Medulla oblongata (tissue), 1 donor: Measurements from ENCODE around the gene TRAPPC12.
A peak's percentile ranks its signal among the peaks of the same experiment; 100 is the strongest.
"Not testable (repeated sequence)": the region's sequence is repeated elsewhere in the genome, so short reads cannot be mapped to it uniquely, and the experiment has no call there.

Experiments
- DNase-seq: peaks from one replicate; pipeline ENCODE4 v3.0.0-alpha.2; 2015; ENCODE audit errors: extremely low spot score

The TRAPPC12 gene

DNA sequence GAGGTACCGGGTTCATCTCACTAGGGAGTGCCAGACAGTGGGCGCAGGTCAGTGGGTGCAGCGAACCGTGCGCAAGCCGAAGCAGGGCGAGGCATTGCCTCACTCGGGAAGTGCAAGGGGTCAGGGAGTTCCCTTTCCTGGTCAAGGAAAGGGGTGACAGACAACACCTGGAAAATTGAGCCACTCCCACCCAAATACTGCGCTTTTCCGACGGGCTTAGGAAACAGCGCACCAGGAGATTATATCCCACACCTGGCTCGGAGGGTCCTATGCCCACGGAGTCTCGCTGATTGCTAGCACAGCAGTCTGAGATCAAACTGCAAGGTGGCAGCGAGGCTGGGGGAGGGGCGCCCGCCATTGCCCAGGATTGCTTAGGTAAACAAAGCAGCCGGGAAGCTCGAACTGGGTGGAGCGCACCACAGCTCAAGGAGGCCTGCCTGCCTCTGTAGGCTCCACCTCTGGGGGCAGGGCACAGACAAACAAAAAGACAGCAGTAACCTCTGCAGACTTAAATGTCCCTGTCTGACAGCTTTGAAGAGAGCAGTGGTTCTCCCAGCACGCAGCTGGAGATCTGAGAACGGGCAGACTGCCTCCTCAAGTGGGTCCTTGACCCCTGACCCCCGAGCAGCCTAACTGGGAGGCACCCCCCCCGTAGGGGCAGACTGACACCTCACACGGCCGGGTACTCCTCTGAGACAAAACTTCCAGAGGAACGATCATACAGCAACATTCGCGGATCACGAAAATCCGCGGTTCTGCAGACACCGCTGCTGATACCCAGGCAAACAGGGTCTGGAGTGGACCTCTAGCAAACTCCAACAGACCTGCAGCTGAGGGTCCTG, 9.9 kb upstream of the TRAPPC12 start:
- not testable (repeated sequence) for DNase-seq

DNA sequence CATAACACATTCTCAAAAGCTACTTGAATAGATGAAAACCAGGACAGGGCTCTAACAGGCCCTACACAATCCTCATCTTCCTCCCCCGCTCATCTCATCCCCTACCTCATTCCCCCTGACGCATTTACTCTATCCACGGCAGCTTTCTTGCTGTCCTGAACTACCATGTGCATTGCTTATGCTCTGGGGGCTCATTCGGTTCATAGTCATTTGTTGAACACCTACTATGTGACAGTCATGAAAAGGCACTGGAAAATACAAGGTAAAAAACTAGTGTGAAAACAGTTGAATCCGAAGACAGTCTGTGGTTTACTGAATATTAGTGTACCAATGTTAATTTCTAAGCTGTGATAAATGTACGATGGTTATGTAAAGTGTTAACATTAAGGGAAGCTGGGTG, 2.7 kb upstream of the TRAPPC12 start:
- DNase-seq = no peak

GRCh38 chr2:3377279-3377611, 2.2 kb upstream of the TRAPPC12 start:
- peak; percentile 41 for DNase-seq

GRCh38 chr2:3377612-3378432, 1.7 kb upstream of the TRAPPC12 start, which contains the start of gene EIPR1:
Gene EIPR1 (minus strand): TSS chr2:3377818. CDS start chr2:3377689, 129 bp downstream.
- peak; percentile 99 for DNase-seq

- DNase-seq = no peak
Measured at GRCh38 chr2:3379339-3379646, 201 bp upstream of the TRAPPC12 start.

DNA sequence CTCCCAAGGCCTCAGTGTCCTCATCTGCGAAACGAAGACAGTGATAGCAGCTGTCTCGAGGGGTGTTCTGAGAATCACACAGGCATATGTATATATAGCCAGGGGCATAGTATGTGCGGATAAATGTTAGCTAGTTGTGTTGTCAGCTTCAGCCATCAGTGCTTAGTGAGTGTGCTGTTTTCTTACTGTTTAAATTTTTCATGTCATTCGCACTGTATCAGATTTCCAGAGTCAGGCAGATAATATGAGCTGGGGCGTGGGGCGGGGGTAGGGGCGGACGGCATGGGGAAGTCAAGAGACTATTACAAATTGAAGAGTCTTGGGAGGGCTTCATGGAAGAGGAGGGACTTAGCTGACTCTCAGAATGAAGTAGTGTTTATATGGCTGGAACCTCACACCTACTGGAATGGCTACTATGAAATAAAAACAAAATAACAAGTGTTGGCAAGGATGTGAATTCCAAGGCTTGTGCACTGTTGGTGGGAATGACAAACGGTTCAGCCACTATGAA, 7.0 kb downstream of the TRAPPC12 start:
- DNase-seq = no peak

DNA sequence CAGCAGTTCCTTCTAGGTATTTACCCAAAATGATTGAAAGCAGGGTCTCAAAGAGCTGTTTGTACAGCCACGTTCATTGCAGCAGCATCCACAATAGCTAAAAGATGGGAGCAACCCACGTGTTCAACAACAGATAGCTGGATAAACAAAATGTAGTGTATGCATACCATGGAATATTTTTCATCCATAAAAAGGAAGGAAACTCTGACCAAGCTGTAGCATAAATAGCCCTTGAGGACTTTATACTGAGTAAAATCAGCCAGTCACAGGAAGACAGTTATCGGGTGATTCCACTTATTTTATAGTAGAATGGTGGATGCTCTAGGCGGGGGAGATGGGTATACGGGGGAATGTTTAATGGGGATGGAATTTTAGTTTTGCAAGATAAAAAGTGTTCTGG, 7.5 kb downstream of the TRAPPC12 start:
- DNase-seq = no peak

DNA sequence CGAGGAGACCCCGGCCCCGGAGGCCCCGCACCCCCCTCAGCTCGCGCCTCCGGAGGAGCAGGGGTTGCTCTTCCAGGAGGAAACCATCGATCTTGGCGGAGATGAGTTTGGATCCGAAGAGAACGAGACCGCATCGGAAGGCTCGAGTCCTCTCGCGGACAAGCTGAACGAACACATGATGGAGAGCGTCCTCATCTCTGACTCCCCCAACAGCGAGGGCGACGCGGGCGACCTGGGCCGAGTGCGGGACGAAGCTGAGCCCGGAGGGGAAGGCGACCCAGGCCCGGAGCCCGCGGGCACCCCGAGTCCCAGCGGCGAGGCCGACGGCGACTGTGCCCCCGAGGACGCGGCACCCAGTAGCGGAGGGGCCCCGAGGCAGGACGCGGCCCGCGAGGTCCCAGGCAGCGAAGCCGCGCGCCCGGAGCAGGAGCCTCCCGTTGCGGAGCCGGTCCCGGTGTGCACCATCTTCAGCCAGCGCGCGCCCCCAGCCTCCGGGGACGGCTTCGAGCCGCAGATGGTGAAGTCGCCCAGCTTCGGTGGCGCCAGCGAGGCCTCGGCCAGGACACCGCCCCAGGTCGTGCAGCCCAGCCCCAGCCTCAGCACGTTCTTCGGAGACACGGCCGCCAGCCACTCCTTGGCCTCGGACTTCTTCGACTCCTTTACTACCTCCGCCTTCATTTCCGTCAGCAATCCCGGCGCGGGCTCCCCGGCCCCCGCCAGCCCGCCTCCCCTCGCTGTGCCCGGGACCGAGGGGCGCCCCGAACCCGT, 8.3 kb downstream of the TRAPPC12 start:
- DNase-seq = no peak

DNA sequence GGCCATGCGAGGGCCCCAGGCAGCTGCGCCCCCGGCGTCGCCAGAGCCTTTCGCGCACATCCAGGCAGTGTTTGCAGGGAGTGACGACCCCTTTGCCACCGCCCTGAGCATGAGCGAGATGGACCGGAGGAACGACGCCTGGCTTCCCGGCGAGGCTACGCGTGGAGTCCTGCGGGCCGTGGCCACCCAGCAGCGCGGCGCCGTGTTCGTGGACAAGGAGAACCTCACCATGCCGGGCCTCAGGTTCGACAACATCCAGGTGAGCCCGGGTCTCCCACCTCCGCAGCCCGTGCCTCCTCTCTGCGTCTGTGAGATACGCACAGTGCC, 8.9 kb downstream of the TRAPPC12 start:
- DNase-seq = no peak

GRCh38 chr2:3389193-3389592, 9.7 kb downstream of the TRAPPC12 start:
- no peak for DNase-seq

- DNase-seq = no peak
Measured at GRCh38 chr2:3390041-3390440, 10.5 kb downstream of the TRAPPC12 start.

DNA sequence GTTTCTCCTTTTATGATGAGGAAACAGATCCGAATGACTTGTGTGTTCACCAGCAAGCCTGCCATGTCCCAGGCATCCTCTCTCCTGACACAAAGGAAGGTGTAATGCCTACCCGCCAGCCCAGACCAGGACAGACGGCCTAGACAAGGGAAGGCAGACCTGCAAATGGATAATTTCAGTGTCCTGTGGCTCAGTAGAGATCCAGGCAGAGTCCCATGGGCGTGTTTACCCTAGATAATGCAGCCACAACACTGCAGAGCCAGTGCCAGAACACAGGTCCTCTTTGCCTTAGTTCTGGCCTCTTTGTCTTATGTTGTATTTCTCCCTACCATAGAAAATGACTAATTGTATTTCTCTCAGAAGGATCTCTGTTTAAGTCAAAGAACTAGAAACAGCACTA, 12.7 kb downstream of the TRAPPC12 start:
- DNase-seq = no peak

GRCh38 chr2:3396920-3397559, 17.5 kb downstream of the TRAPPC12 start:
- no peak for DNase-seq

- no peak for DNase-seq
Measured at GRCh38 chr2:3398857-3399256, 19.4 kb downstream of the TRAPPC12 start.

- DNase-seq = peak; percentile 16
Measured at GRCh38 chr2:3399381-3399780, 19.9 kb downstream of the TRAPPC12 start.

GRCh38 chr2:3399829-3400228, 20.3 kb downstream of the TRAPPC12 start:
- peak; percentile 92 for DNase-seq

GRCh38 chr2:3403587-3404334, 24.3 kb downstream of the TRAPPC12 start:
- peak; percentile 15 for DNase-seq

GRCh38 chr2:3404349-3404894, 24.9 kb downstream of the TRAPPC12 start:
- no peak for DNase-seq

DNA sequence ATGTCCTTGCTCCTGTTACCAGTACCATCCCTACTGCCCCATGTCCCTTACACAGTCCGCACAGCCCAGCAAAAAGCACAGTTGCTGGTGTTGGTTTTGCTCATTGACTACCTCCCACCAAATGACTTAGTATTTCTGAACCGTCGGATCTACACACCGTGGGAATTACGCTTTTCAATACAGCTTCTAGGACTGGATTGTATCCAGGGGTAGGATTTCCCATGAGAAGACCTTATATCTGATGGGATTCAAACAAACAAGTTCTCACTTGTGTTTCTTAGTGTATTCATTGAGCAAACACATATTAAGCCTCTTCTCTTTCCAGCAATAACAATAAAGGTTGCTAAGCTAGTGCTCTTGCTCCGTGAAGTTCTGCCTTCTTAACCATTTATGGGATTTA, 25.8 kb downstream of the TRAPPC12 start:
- no peak for DNase-seq

DNA sequence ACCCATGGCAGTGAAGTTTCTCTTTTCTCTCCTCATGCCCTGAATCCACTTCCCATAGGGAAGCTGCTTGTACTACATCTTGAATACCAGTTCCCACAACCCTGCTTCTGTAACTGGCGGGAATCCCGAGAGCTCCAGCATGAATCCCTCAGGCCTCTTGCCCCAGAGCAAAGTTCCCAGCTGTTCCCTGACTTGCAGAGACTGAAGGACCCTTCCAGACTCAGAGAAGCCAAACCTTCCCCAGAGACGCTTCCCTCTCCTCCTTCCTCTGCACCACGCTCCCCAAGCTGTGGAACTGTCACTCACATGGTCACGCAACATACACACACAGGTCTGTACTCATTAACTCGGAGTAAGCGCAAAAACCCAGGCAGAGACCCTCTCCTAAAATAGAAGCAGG, 26.4 kb downstream of the TRAPPC12 start:
- no peak for DNase-seq

DNA sequence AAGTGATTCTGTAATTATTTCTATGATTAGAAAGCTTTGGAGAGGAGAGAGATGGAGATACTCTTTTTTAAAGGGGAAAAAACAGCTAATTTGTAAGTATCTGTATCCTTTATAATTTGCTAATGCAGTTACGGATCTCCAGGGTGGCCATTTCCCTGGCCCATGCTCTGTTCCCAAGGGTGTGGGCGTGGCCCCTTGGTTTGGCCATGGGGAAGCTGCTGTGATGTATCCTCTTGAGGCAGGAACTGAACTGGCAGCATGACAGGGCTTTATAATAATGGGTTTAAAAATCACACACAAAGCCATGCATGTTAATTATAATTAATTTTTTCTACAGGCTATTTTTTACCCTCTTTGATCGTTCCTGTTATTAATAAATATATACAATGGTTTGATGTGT, 27.0 kb downstream of the TRAPPC12 start:
- DNase-seq = no peak
